HEK293 (cell line): ENCODE results near the gene CCM2.

Source experiments
- CTCF ChIA-PET: fragments of 350-600 bp; formaldehyde crosslinking; extraction: SDS; loops from one replicate; lab custom pipeline; 2021; ENCODE audit warnings: antibody characterized with exemption; lab: Yijun Ruan, JAX
- POLR2A ChIA-PET: fragments of 300-600 bp; formaldehyde crosslinking; extraction: SDS; loops from one replicate; lab custom pipeline; 2020; ENCODE audit warnings: antibody characterized with exemption, inconsistent platforms; lab: Yijun Ruan, JAX
- H3K27ac ChIP-seq: fragments of 200-500 bp; sonication (Bioruptor generic); 2 replicates; pipeline ENCODE4 v1.5.1; 2014; ENCODE audit warnings: low read depth, low read length, control low read depth, inconsistent platforms; ENCODE audit errors: extremely low read depth
- H3K36me3 ChIP-seq, 2 experiments: fragments of 200-500 bp in 1 of 2; sonication (Bioruptor generic) in 1 of 2; 1 replicate in 1 of 2; 2 replicates in 1 of 2; pipeline ENCODE4 v1.5.1; 2014 to 2017; ENCODE audit warnings: inconsistent platforms in 2 of 2, low read length in 2 of 2; ENCODE audit not compliant: control insufficient read depth in 2 of 2, insufficient read depth in 1 of 2
- H3K4me1 ChIP-seq: fragments of 200-500 bp; sonication (Bioruptor generic); 2 replicates; pipeline ENCODE4 v1.5.1; 2014; ENCODE audit warnings: mild to moderate bottlenecking, low read length, inconsistent platforms; ENCODE audit not compliant: control insufficient read depth, insufficient read depth
- H3K4me3 ChIP-seq: 2 replicates; pipeline ENCODE4 v1.5.1; 2011; ENCODE audit warnings: low read depth, mild to moderate bottlenecking, control low read depth, low read length, moderate library complexity
- H3K9me3 ChIP-seq: fragments of 200-500 bp; sonication (Bioruptor generic); 2 replicates; pipeline ENCODE4 v1.5.1; 2014; ENCODE audit warnings: low read depth, low read length, inconsistent platforms; ENCODE audit not compliant: control insufficient read depth, insufficient read depth
- AEBP2 ChIP-seq: fragments of 450-650 bp; formaldehyde crosslinking; IDR thresholded peaks from 2 replicates; pipeline ENCODE4 v1.5.1; 2016; ENCODE audit warnings: missing biosample characterization, missing genetic modification characterization, borderline replicate concordance
- EGR2 ChIP-seq: fragments of 450-650 bp; formaldehyde crosslinking; IDR thresholded peaks from 2 replicates; pipeline ENCODE4 v1.5.1; 2016; ENCODE audit warnings: low read depth, missing biosample characterization, missing genetic modification characterization
- KLF10 ChIP-seq: fragments of 450-650 bp; IDR thresholded peaks from 2 replicates; pipeline ENCODE4 v1.5.1; 2018; ENCODE audit warnings: missing biosample characterization, mild to moderate bottlenecking, missing genetic modification characterization
- PRDM2 ChIP-seq: fragments of 450-650 bp; formaldehyde crosslinking; IDR thresholded peaks from 2 replicates; pipeline ENCODE4 v1.5.1; 2016; ENCODE audit warnings: missing biosample characterization, missing genetic modification characterization, borderline replicate concordance
- REPIN1 ChIP-seq: fragments of 450-650 bp; formaldehyde crosslinking; IDR thresholded peaks from 2 replicates; pipeline ENCODE4 v1.5.1; 2017; ENCODE audit warnings: missing biosample characterization, missing genetic modification characterization, low read depth
- ZBTB26 ChIP-seq: fragments of 450-650 bp; formaldehyde crosslinking; optimal IDR thresholded peaks from 2 replicates; pipeline ENCODE3; 2016; ENCODE audit warnings: missing biosample characterization, mild to moderate bottlenecking, missing genetic modification characterization
- ZBTB48 ChIP-seq: fragments of 450-650 bp; formaldehyde crosslinking; IDR thresholded peaks from 2 replicates; pipeline ENCODE4 v1.5.1; 2016; ENCODE audit warnings: missing biosample characterization, missing genetic modification characterization
- ZBTB49 ChIP-seq: fragments of 450-650 bp; formaldehyde crosslinking; IDR thresholded peaks from 2 replicates; pipeline ENCODE4 v1.5.1; 2016; ENCODE audit warnings: missing biosample characterization, missing genetic modification characterization, low read depth
- ZBTB7A ChIP-seq: fragments of 450-650 bp; formaldehyde crosslinking; IDR thresholded peaks from 2 replicates; pipeline ENCODE4 v1.5.1; 2016; ENCODE audit warnings: low read depth, missing biosample characterization, missing genetic modification characterization
- ZBTB8A ChIP-seq: fragments of 450-650 bp; formaldehyde crosslinking; IDR thresholded peaks from 2 replicates; pipeline ENCODE4 v1.5.1; 2016; ENCODE audit warnings: missing biosample characterization, missing genetic modification characterization
- ZNF155 ChIP-seq: fragments of 450-650 bp; formaldehyde crosslinking; IDR thresholded peaks from 2 replicates; pipeline ENCODE4 v1.5.1; 2016; ENCODE audit warnings: missing biosample characterization, missing genetic modification characterization
- ZNF23 ChIP-seq: fragments of 450-650 bp; formaldehyde crosslinking; IDR thresholded peaks from 2 replicates; pipeline ENCODE4 v1.5.1; 2016; ENCODE audit warnings: missing biosample characterization, missing genetic modification characterization, borderline replicate concordance
- ZNF266 ChIP-seq: fragments of 450-650 bp; formaldehyde crosslinking; IDR thresholded peaks from 2 replicates; pipeline ENCODE4 v1.5.1; 2016; ENCODE audit warnings: missing biosample characterization, missing genetic modification characterization, low read depth
- ZNF398 ChIP-seq: fragments of 450-650 bp; formaldehyde crosslinking; IDR thresholded peaks from 2 replicates; pipeline ENCODE4 v1.5.1; 2017; ENCODE audit warnings: missing biosample characterization, missing genetic modification characterization
- ZNF404 ChIP-seq: fragments of 450-650 bp; formaldehyde crosslinking; IDR thresholded peaks from 2 replicates; pipeline ENCODE4 v1.5.1; 2017; ENCODE audit warnings: missing biosample characterization, missing genetic modification characterization
- ZNF423 ChIP-seq: fragments of 450-650 bp; formaldehyde crosslinking; IDR thresholded peaks from 2 replicates; pipeline ENCODE4 v1.5.1; 2016; ENCODE audit warnings: missing biosample characterization, missing genetic modification characterization
- ZNF433 ChIP-seq: fragments of 450-650 bp; formaldehyde crosslinking; IDR thresholded peaks from 2 replicates; pipeline ENCODE4 v1.5.1; 2016; ENCODE audit warnings: missing biosample characterization, missing genetic modification characterization, low read depth
- ZNF521 ChIP-seq: fragments of 450-650 bp; formaldehyde crosslinking; IDR thresholded peaks from 2 replicates; pipeline ENCODE4 v1.5.1; 2017; ENCODE audit warnings: missing biosample characterization, mild to moderate bottlenecking, missing genetic modification characterization
- ZNF544 ChIP-seq: fragments of 450-650 bp; formaldehyde crosslinking; IDR thresholded peaks from 2 replicates; pipeline ENCODE4 v1.5.0; 2017; ENCODE audit warnings: missing biosample characterization, missing genetic modification characterization
- ZNF571 ChIP-seq: fragments of 450-650 bp; formaldehyde crosslinking; IDR thresholded peaks from 2 replicates; pipeline ENCODE4 v1.5.0; 2017; ENCODE audit warnings: missing biosample characterization, missing genetic modification characterization

The CCM2 gene

GRCh38 chr7:45088146-45088701, 88.2 kb downstream of the CCM2 start:
- no peak overlapping the region for H3K27ac ChIP-seq
- no peak overlapping the region; the same call in none of the 2 replicates for H3K4me3 ChIP-seq
- peaks cover 8% of the 10 kb centered on the region for H3K4me1 ChIP-seq
- POLR2A ChIA-PET = no interaction called here
- TF ChIP-seq REPIN1 (no peak), ZNF571 (tag by site-specific recombination) (no peak), ZNF521 (tag by site-specific recombination) (no peak)
- CTCF ChIA-PET = no interaction called here
- H3K9me3 ChIP-seq = no peaks in the 10 kb centered on the region
- H3K36me3 ChIP-seq = no peaks in the 10 kb centered on the region

GRCh38 chr7:45088821-45089340, 88.9 kb downstream of the CCM2 start, which contains the start of gene NACAD:
Gene NACAD, minus strand, starts transcription at chr7:45088969. Its CDS starts 75 bp downstream, at chr7:45088894.
- POLR2A ChIA-PET = interaction anchor here (0.5 to 1.2 kb wide), 5 partner anchors 88 to 589 kb away, joined by 3 to 5 read pairs (median 4); partner anchors contain the start of genes CCM2 and PURB
- Histone ChIP-seq H3K27ac (no peak within 1 kb of the TSS), H3K4me3 (peak within 1 kb of the TSS; percentile 38), H3K4me1 (peaks cover 8% of the 10 kb centered on the region), H3K36me3 (no peaks in the 10 kb centered on the region), H3K9me3 (no peaks in the 10 kb centered on the region)
- CTCF ChIA-PET = interaction anchor here (0.6 to 0.9 kb wide), 2 partner anchors 18 to 882 kb away, joined by 3 read pairs; no protein-coding TSS in a partner anchor
- no peak for TF ChIP-seq PRDM2
- TF ChIP-seq ZBTB26 = peak; percentile 69
- no peak for TF ChIP-seq ZBTB48 (tag by site-specific recombination)
- TF ChIP-seq EGR2 (tag by site-specific recombination) = peak; percentile 91
- no peak for TF ChIP-seq ZNF423
- no peak for TF ChIP-seq ZBTB49 (tag by site-specific recombination)
- TF ChIP-seq AEBP2 = no peak
- no peak for TF ChIP-seq ZNF544 (tag by site-specific recombination)
- no peak for TF ChIP-seq ZNF433 (tag by site-specific recombination)
- TF ChIP-seq KLF10 (tag by site-specific recombination) = peak; percentile 75; the same call in 1 of the 2 replicates
- TF ChIP-seq ZBTB7A (tag by site-specific recombination) = no peak
- peak; percentile 90 for TF ChIP-seq ZBTB8A (tag by site-specific recombination)
- TF ChIP-seq ZNF398 (tag by site-specific recombination) = peak; percentile 97
- TF ChIP-seq ZNF266 (tag by site-specific recombination) = no peak
- no peak for TF ChIP-seq ZNF23
- no peak for TF ChIP-seq ZNF404 (tag by site-specific recombination)
- TF ChIP-seq ZNF155 (tag by site-specific recombination) = no peak
